Stimulated activated CD4-positive, alpha-beta T cell treated with anti-CD3 and anti-CD28 coated beads, Interleukin-4, amount 100 ng/mL, for 4 hours (primary cell): ENCODE results near the gene TENT5C.

Source experiments
- DNase-seq, 2 experiments: peaks; one replicate each; pipeline ENCODE4 v3.0.0-alpha.2; 2020

TENT5C gene

GRCh38 chr1:117596023-117596720, 9.7 kb upstream of the TENT5C start:
- DNase-seq: no peak

- DNase-seq: no peak
Observed at GRCh38 chr1:117598489-117598888, 7.4 kb upstream of the TENT5C start.

- no peak for DNase-seq
Observed at GRCh38 chr1:117599286-117600221, 6.3 kb upstream of the TENT5C start.

GRCh38 chr1:117600325-117600943, 5.4 kb upstream of the TENT5C start:
- DNase-seq: no peak

GRCh38 chr1:117600966-117601365, 4.9 kb upstream of the TENT5C start:
- no peak for DNase-seq

GRCh38 chr1:117602862-117603261, 3.0 kb upstream of the TENT5C start:
- no peak for DNase-seq

GRCh38 chr1:117605164-117605773, 579 bp upstream of the TENT5C start:
- DNase-seq: no peak

- DNase-seq: peak; percentile 34 to 61
Observed at GRCh38 chr1:117606649-117607430, 992 bp downstream of the TENT5C start.

GRCh38 chr1:117607471-117607870, 1.6 kb downstream of the TENT5C start:
- DNase-seq: peak in 1 of 2 experiments; percentile 31

- DNase-seq: no peak
Observed at GRCh38 chr1:117608115-117608615, 2.3 kb downstream of the TENT5C start.

GRCh38 chr1:117608758-117609157, 2.9 kb downstream of the TENT5C start:
- DNase-seq: no peak

GRCh38 chr1:117609471-117609911, 3.6 kb downstream of the TENT5C start:
- DNase-seq: no peak

GRCh38 chr1:117610036-117610435, 4.2 kb downstream of the TENT5C start:
- DNase-seq: no peak

GRCh38 chr1:117611121-117611601, 5.3 kb downstream of the TENT5C start:
- no peak for DNase-seq

GRCh38 chr1:117611894-117612483, 6.1 kb downstream of the TENT5C start:
- no peak for DNase-seq

GRCh38 chr1:117612517-117613248, 6.8 kb downstream of the TENT5C start:
- DNase-seq: no peak

GRCh38 chr1:117613249-117613968, 7.6 kb downstream of the TENT5C start:
- no peak for DNase-seq

- DNase-seq: no peak
Observed at GRCh38 chr1:117613969-117614729, 8.3 kb downstream of the TENT5C start.

GRCh38 chr1:117615474-117615873, 9.6 kb downstream of the TENT5C start:
- peak in 1 of 2 experiments; percentile 12 for DNase-seq
